GM18498 (cell line): Measurements from ENCODE around the gene DKK3.

Source experiments
- ATAC-seq: cut with Tn5 transposase; IDR thresholded peaks from one replicate; pipeline ENCODE4 v1.9.1; 2021; ENCODE audit warnings: mild to moderate bottlenecking, moderate library complexity; ENCODE audit not compliant: unreplicated experiment

Gene DKK3

DNA sequence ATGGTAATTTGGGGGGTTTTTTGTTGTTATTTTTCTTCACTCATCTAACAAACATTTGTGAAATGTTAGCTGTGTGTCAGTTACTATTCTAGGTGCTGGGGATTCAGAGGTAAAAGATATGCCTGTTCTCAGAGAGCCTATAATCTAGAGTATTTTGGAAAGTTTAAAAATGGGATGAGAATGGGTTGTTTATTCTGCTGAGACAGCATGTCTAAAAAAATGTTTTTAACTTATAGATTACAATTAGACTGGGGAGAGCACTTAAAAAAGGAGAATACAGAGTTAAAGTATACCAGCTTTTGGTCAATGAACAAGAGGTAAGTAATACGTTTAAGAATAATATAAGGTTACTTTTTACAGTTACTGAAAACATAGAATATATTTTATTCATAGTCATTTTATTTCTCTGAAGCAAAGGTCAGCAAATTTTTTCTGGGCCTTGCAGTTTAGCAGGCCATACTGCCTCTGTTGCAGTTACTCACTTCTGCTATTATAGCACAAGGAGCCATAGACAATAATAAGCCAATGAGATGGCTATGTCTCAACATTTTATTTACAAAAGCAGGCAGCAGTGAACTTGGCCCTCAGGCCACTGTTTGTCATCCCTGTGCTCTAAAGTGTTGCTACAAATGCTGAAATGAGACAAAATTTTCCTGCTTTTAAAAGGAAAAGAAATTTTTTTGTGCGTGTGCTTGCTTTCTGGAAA, 60.0 kb downstream of the DKK3 start:
- ATAC-seq, result no peak

DNA sequence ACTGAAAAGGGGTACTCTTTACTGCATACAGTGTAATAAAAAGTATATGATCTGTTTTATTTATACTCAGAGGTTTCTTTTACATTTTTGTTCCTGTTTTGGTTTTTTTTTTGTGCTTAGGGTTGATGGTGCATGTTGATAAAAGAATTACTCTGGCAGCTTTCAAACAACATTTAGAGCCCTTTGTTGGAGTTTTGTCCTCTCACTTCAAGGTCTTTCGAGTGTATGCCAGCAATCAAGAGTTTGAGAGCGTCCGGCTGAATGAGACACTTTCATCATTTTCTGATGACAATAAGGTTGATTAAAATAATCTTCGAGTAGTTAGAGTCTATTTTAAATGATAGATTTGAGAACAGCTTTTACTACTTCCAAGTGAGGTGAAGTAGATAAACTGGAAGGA, 60.6 kb downstream of the DKK3 start:
- ATAC-seq, result no peak

DNA sequence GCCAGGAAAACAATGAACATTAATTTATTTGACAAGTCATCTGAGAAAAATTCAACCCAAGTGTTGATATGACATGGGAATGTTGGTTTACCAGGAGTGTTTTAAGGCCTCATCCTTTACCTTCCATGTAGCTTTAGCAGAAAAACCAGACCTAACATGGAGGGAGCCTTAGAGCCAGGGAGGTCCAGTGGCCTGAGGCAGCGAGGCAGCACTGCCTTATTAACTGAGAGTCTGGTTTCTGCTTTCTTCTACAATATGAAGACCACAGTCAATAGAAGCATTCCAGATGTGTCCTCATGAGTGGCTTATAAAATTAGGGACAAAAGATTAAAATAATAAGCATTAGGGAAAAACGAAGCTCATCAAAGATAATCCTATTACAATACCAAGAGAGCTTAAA, 61.5 kb downstream of the DKK3 start:
- ATAC-seq, result no peak

DNA sequence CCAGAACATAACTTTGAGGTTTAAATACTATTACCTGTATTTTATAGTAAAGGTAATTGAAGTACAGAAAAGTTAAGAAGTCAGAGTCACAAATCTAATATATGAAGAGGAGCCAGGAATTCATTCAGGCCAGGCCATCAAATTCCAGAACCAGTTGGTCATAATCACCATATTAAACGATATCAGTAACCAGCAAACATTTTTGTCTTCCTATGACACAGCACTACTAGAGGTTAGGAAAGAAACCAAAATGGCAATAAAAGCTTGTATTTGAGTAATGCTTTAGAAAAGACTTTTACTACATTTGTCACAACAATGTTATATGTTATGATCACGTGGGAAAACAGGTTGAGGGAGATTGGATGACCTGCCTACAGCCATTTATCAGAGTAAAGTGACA, 62.2 kb downstream of the DKK3 start:
- ATAC-seq, result no peak

DNA sequence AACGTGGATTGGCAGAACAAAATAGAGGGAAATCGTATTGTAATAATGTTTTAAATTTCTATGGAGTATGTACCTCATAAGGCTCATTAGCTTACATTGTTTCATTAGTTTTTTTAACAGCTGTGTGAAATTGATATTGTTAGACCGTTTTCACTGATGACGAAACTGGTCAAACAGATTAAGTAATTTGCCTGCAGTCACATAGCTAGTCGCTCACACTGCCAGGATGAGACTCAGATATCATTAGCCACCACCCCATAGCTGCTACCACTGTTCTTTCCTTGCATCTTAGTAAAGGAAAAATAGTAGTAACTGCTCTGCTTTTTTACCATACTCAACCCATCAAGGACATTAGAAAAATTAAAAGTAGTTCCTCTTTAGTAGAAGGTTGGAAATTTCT, 64.0 kb downstream of the DKK3 start:
- no peak for ATAC-seq

DNA sequence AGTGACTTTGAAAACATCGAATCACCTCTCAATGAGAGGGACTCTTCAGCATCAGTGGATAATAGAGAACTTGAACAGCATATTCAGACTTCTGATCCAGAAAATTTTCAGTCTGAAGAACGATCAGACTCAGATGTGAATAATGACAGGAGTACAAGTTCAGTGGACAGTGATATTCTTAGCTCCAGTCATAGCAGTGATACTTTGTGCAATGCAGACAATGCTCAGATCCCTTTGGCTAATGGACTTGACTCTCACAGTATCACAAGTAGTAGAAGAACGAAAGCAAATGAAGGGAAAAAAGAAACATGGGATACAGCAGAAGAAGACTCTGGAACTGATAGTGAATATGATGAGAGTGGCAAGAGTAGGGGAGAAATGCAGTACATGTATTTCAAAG, 65.8 kb downstream of the DKK3 start:
- no peak for ATAC-seq

DNA sequence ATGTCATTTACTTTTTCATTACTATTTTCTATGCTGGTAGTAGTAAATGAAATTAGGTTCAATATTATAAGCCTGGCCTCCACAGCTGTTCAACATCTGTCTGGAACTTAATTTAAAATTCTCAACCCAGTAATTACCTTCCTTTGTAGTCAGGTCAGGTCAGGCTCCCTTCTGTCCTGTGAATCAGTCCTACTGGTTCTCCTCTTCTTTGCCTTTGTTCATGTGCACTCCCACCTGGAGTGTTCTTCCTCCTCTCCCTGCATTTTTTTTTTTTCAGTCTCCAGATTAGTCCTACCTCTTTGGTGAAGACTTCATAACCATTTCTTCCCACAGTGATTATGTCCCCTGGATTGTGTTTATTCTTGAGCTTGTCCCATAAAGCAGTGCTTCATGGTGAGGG, 67.9 kb downstream of the DKK3 start:
- no peak for ATAC-seq

DNA sequence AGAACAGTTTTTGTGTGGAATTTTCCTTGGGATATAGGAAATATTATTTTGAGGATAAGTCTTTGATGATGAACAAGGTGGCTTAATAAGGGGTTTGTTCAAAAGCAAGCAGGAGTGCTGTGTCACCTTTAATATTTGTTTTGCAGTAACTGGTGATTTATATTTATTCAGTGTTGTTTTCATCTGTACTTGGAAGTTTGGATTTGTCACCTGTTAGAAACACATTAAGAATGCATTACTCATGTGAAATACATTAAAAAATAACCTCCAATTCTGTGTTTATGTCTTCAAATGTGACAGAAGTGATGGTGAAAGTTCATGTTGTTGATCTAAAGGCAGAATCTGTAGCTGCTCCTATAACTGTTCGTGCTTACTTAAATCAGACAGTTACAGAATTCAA, 70.5 kb downstream of the DKK3 start:
- no peak for ATAC-seq

DNA sequence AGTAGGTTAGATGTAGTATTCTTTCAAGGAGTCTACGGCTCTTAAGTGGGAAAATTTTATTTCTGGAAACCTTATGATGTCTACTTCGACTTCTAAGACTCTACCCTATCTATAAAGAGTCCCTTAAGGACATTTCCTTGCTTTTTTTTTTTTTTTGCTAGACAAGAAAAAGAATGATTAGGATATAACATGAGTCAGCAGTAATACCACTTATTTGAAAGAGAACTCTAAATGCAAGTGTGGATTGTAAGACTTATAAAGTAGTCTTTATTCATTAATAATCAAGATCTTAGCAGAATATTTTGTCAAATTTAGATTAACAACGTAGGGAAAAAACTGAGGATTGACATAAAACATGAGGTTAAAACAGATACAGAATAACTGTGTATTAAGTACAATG, 71.0 kb downstream of the DKK3 start:
- no peak for ATAC-seq

DNA sequence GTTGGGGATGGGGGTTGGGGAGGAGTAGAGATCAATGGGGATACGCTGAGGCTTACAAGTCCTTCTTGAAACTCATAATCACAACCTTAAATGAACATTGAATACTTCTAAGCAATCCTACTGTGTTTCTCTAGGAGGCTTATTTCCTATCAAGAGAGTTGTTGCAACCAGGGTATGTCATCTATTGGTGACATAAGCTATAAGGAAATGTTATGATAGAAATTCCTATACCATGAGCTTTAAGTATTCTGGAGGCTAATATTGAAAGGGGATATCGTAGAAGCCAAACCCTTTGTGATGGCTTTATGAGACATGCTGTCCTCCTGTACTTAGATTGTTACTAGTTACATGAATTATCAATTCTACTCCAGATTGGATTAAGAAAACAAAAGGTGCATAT, 72.9 kb downstream of the DKK3 start:
- no peak for ATAC-seq

DNA sequence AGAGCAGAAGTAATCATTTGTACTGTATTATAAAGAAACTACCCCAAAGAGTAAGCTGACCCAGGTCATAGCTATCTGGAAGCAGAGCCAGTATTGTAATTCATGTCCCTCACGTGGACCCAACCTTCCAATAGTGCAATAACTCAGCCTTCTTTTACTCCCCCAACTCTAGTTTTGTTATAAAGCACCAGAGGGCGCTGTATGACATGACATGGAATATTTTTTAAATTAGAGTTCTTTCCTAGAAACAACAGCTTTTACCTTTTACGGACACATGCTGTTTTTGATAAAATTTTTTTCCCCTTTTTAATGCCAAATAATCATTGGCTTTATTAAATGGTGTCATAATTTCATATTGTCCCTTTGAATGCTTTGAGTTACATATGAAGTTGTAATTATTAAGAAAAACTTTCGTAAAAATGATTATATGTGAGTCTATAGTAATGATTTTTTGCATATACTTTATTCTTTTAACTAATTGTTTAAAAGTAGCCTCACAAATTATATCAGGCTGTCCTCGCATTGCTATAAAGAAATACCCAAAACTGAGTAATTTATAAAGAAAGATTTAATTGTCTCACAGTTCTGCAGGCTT, 76.9 kb downstream of the DKK3 start:
- no peak for ATAC-seq

DNA sequence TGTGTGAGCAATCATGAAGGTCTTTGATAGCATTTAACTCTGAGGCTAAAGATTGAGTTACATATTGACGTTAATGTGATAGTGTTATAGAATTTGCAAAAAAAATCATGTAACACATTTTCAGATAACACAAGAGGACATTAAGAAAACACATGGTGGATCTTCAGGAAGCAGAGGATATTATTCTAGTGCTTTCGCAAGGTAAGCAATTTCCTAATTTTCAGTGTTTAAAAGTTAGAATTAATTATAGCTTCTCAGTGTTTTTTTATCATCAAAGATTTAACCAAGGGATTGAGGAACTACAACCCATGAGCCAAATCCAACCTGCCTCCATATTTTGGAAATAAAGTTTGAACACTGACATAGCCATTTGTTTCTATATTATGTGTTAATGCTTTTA, 78.5 kb downstream of the DKK3 start:
- ATAC-seq, result no peak

DNA sequence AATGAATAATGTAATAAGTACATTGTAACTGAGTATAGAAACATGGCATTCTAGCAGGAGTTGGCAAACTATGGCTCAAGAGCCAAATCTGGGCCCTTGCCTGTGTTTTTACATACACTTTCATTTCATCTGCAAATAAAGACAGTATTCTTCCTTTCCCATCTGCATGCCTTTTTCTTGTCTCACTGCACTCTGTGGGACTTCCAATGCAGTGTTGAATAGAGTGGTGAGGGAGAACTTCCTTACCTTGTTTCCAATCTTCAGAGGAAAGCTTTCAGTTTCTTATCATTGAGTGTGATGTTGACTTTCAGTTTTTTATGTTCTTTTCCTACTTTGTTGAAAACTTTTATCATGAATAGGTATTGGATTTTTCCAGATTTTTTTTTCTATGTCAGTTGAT, 84.6 kb downstream of the DKK3 start:
- ATAC-seq, result no peak

DNA sequence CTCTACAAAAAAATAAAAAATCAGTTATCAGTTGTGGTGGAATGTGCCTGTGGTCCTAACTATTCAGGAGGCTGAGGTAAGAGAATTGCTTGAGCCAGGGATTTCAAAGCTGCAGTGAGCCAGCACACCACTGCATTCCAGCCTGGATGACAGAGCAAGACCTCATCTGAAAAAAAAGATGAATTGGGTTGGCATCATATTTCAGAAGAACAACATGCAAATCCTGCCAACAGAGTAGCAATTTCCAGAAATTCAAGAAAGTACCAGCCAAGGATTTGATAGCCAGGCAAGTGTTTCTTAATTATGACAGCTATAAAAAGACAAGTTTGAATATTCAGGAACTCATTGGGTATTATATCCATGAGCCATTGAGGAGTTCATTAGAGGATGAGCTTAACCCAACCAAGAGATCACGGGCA, 91.4 kb downstream of the DKK3 start:
- ATAC-seq, result no peak

DNA sequence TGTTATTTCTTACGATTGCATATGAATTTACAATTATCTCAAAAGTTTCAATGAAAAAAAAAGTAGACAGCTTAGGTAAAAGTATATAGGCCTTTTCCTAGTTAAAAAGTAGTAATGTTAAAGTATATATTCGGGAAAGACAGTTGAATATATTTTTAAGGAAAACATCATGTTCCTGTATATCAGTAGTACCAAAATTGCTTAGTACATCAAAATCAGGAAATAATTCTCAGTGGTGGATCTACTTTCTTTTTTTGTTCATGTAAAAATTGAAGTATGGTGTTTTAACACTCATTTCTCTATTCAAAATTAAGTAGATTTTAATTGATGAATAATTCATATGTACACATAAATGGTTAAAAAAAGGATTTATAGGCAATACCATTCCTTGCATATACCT, 92.8 kb downstream of the DKK3 start:
- ATAC-seq, result no peak

DNA sequence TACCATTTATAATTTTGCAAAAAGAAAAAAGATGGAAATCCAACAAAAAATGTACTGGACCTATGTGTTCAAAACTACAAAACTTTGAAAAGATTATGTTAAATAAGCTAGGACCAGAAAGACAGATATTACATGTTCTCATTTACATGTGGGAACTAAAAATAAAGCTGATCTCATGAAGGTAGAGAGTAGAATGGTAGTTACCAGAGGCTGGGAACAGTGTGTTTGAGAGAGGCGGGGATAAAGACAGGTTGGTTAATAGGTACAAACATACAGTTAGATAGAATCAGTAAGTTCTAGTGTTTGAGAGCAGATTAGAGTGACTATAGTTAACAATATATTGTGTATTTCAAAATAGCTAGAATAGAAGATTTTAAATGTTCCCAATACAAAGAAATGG, 95.0 kb downstream of the DKK3 start:
- ATAC-seq, result no peak
